ENCODE data around the gene ANXA6. TPM values are rescaled to one million over a fixed set of nuclear protein-coding genes. Genes with fewer than 3 reads are reported as not detected.

ANXA6 gene
- total and polyA plus RNA-seq, 10 of the 15 experiments (the other 5 are each of a cell fraction or from before 2014, with no cell fraction given), result 44.0 to 571 (median 465) TPM

DNA sequence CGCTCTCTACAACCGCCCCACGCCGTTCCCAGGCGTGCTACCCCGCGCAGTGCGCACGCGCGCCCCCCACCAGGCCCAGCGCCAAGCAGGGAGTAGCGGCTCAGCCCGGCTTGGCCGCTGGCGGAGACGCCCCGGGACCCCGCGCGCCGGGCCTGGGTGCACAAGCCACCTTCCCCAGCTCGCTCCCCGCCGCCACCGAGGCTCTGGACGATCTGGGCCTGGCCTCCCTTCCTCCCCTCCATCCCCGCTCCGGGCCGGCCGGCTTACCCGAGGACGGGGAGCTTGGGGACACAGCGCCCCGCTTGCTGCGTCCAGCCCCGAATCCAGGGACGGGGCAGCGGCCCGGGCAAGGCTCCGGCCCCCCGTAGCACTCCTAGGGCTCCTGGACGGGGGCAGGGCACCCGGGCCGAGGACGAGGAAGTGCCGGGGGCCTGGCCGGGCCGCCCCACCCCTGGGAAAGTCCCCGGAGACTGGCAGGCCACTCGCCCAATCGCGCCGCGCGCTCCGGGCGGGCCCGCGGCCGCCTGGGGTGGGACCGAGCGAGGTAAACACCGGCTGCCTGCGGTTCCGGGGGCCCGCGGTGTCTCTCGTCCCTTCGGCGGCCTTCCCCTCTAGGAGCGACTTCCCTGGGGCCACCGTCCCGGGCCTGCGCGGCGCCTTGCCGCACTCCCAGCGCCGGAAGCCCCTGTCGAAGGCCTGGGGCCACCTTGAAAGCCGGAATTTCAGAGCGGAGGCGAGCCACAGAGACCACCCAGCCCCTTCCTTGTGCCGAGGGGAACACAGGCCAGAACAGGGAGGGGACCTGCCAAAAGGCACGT lies 76.8 kb downstream of the ANXA6 start, which contains the start of gene TNIP1 (continued):
- TF ChIP-seq, protein P1, sequence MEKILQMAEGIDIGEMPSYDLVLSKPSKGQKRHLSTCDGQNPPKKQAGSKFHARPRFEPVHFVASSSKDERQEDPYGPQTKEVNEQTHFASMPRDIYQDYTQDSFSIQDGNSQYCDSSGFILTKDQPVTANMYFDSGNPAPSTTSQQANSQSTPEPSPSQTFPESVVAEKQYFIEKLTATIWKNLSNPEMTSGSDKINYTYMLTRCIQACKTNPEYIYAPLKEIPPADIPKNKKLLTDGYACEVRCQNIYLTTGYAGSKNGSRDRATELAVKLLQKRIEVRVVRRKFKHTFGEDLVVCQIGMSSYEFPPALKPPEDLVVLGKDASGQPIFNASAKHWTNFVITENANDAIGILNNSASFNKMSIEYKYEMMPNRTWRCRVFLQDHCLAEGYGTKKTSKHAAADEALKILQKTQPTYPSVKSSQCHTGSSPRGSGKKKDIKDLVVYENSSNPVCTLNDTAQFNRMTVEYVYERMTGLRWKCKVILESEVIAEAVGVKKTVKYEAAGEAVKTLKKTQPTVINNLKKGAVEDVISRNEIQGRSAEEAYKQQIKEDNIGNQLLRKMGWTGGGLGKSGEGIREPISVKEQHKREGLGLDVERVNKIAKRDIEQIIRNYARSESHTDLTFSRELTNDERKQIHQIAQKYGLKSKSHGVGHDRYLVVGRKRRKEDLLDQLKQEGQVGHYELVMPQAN (conservative IDR thresholded peaks at IDR 0.05), result peak; percentile 60; the same call in 1 of the 2 replicates
- peak; percentile 60 for TF ChIP-seq NR2F1 (conservative IDR thresholded peaks at IDR 0.05)
- peak; percentile 31 for TF ChIP-seq HDAC6 (IDR thresholded peaks at IDR 0.05; ENCODE audit: unreplicated experiment)
- no peak for TF ChIP-seq E2F8 (IDR thresholded peaks at IDR 0.05; ENCODE audit: low read depth, partially characterized antibody)
- TF ChIP-seq CHD2 (IDR thresholded peaks at IDR 0.05; ENCODE audit: borderline replicate concordance, low read depth, low read length), result peak; percentile 89
- no peak for TF ChIP-seq BCL11A (IDR thresholded peaks at IDR 0.05; ENCODE audit: low read depth, low read length)
- peak; percentile 99 for TF ChIP-seq RELA (IDR thresholded peaks at IDR 0.05; ENCODE audit: borderline replicate concordance, partially characterized antibody)
- peak; percentile 51 to 80; a peak in 3 of 4 replicates for TF ChIP-seq BHLHE40 (IDR thresholded peaks at IDR 0.05; ENCODE audit: borderline replicate concordance in 1 of 2, low read depth in 2 of 2, low read length in 1 of 2)
- TF ChIP-seq POLR2AphosphoS5 (IDR thresholded peaks at IDR 0.05; ENCODE audit: low read length), result peak; percentile 71
- TF ChIP-seq NBN (IDR thresholded peaks at IDR 0.05), result peak; percentile 83
- TF ChIP-seq MXI1 (IDR thresholded peaks at IDR 0.05; ENCODE audit: low read depth, low read length), result peak; percentile 52
- TF ChIP-seq SMARCA5 (IDR thresholded peaks at IDR 0.05), result peak; percentile 70; the same call in 1 of the 2 replicates
- 0 out of 4 replicates have a peak, but pooled peaks of 1 of the 2 experiments have one; percentile 6 for TF ChIP-seq SRF (IDR thresholded peaks at IDR 0.05; ENCODE audit: low read depth in 2 of 2, low read length in 2 of 2)
- TF ChIP-seq CBFB (IDR thresholded peaks at IDR 0.05; ENCODE audit: low read depth), result peak; percentile 44; the same call in 1 of the 2 replicates
- peak; percentile 76; the same call in 1 of the 2 replicates for TF ChIP-seq BACH1 (IDR thresholded peaks at IDR 0.05; ENCODE audit: borderline replicate concordance)
- TF ChIP-seq LARP7 (IDR thresholded peaks at IDR 0.05), result peak; percentile 82; the same call in 1 of the 2 replicates
- peak; percentile 55 for TF ChIP-seq KLF5 (IDR thresholded peaks at IDR 0.05; ENCODE audit: partially characterized antibody)
- TF ChIP-seq EED (IDR thresholded peaks at IDR 0.05; ENCODE audit: low read depth), result peak; percentile 72
- no peak; the same call in 1 of the 2 replicates for TF ChIP-seq CEBPZ (IDR thresholded peaks at IDR 0.05; ENCODE audit: low read depth, low read length)
- TF ChIP-seq, protein P2, sequence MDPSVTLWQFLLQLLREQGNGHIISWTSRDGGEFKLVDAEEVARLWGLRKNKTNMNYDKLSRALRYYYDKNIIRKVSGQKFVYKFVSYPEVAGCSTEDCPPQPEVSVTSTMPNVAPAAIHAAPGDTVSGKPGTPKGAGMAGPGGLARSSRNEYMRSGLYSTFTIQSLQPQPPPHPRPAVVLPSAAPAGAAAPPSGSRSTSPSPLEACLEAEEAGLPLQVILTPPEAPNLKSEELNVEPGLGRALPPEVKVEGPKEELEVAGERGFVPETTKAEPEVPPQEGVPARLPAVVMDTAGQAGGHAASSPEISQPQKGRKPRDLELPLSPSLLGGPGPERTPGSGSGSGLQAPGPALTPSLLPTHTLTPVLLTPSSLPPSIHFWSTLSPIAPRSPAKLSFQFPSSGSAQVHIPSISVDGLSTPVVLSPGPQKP (IDR thresholded peaks at IDR 0.05; ENCODE audit: low read depth, low read length), result peak; percentile 77; the same call in 1 of the 2 replicates
- TF ChIP-seq IRF4 (IDR thresholded peaks at IDR 0.05; ENCODE audit: low read depth, low read length), result no peak
